ENCODE results near the gene SBF1.
"Not testable (repeated sequence)": the region's sequence is repeated elsewhere in the genome, so short reads cannot be mapped to it uniquely, and the experiment has no call there.

SBF1 gene, protein sequence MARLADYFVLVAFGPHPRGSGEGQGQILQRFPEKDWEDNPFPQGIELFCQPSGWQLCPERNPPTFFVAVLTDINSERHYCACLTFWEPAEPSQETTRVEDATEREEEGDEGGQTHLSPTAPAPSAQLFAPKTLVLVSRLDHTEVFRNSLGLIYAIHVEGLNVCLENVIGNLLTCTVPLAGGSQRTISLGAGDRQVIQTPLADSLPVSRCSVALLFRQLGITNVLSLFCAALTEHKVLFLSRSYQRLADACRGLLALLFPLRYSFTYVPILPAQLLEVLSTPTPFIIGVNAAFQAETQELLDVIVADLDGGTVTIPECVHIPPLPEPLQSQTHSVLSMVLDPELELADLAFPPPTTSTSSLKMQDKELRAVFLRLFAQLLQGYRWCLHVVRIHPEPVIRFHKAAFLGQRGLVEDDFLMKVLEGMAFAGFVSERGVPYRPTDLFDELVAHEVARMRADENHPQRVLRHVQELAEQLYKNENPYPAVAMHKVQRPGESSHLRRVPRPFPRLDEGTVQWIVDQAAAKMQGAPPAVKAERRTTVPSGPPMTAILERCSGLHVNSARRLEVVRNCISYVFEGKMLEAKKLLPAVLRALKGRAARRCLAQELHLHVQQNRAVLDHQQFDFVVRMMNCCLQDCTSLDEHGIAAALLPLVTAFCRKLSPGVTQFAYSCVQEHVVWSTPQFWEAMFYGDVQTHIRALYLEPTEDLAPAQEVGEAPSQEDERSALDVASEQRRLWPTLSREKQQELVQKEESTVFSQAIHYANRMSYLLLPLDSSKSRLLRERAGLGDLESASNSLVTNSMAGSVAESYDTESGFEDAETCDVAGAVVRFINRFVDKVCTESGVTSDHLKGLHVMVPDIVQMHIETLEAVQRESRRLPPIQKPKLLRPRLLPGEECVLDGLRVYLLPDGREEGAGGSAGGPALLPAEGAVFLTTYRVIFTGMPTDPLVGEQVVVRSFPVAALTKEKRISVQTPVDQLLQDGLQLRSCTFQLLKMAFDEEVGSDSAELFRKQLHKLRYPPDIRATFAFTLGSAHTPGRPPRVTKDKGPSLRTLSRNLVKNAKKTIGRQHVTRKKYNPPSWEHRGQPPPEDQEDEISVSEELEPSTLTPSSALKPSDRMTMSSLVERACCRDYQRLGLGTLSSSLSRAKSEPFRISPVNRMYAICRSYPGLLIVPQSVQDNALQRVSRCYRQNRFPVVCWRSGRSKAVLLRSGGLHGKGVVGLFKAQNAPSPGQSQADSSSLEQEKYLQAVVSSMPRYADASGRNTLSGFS (N-terminal part only)

GRCh38 chr22:50474710-50475651, at the start of gene SBF1:
SBF1 (minus strand) TSS chr22:50475035; CDS start chr22:50474840, 195 bp downstream.
- peak; percentile 80 for DNase-seq

DNA sequence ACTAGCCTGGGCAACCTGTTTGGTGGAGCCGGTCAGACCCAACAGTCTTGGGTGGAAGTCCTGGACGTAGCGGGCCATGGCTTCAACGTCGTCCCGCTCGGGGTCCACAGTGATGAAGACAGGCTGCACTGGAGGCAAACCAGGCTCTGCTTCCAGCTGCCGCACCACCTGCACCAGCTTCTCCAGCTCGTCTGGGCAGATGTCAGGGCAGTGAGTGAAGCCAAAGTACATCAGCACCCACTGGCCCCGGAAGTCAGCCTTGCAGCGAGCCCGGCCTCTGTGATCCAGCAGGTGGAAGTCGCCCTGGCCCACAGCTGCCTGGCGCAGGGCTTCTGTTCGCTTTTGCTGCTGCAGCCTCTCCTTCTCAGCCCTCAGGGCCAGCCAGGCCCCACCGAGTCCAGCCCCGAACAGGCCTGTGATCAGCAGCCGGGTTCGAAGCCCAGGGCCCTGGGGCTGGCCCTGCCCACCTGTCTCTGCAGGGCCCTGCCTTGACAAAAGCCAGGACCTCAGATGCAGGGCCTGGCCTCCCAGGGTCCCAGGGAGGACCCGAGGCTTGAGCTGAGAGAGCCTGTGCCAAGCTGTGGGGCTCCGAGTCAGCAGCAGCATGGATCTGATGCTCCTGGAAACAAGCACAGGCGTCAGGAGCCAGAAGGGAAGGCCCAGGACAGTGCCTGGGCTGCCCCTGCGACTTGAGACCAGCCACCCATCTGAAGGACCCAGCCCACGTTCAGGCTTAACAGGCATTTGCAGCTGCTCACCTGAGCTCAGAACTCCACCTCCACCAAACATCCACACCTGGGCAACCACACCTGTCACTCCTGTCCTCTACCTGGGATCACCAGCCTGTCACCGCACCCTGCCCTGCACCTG, 49.2 kb upstream of the SBF1 start:
- no peak for DNase-seq

DNA sequence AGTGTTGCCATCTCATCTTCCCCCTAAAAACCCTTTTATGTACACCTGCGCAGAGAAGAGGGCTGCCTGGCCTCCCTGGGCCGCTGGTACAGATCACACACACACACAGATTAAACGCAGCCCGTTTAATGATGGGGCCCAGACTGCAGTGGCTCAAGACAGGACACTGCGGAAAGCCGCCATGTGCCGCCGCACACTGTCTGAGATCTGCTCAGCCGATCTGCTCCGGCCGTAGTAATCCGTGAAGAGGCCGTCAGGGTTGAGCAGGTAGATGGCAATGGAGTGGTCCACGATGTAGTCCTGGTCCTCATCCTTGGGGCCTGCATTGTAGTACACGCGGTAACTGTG, 48.6 kb upstream of the SBF1 start:
- DNase-seq = no peak

DNA sequence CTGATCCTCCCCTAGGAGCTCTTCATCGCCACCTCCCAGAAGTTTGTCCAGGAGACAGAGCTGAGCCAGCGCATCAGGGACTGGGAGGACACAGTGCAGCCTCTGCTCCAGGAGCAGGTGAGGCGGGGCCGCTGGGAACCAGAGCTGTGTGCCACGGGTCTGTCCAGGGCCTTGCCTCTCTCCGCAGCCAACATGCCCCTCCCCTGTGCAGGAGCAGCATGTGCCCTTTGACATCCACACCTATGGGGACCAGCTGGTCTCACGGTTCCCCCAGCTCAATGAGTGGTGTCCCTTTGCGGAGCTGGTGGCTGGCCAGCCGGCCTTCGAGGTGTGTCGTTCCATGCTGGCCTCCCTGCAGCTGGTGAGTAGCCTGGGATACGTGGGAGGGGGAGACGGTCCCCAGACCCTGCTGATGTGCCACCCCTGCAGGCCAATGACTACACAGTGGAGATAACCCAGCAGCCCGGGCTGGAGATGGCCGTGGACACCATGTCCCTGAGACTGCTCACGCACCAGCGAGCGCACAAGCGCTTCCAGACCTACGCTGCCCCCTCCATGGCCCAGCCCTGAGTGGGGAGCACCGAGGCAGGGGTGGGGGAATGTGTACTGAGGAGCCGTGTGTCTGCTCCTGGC, 48.1 kb upstream of the SBF1 start:
- no peak for DNase-seq

- DNase-seq = no peak
These were observed 47.5 kb upstream of the SBF1 start for GRCh38 chr22:50522208-50522805.

GRCh38 chr22:50521710-50522109, 46.9 kb upstream of the SBF1 start:
- DNase-seq = no peak

DNA sequence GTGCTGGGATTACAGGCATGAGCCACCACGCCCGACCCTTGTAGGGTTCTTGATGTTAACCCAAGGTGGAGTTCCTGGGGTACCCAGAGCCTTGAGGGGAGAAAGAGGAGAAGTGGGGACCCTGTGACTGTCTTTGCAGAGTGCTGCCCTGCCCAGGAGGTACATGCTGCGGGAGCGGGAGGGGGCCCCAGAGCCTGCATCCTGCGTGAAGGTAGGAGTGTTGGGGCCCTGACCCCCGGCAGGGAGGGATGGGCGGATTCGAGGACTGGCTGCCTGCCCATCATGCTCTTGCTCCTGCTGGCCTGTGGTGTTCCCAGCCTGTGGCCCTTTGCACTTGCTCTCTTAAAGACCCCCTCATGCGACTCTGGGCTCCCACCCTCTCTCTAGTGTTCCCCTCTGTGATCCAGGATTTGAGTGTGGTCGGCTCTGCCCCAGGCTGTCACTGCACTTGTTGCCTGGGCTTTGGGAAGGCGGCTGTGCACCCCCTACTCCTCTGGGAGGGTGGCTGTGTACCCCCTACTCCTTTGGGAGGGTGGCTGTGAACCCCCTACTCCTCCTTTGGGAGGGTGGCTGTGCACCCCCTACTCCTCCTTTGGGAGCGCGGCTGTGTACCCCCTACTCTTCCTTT, 46.1 kb upstream of the SBF1 start:
- no peak for DNase-seq

DNA sequence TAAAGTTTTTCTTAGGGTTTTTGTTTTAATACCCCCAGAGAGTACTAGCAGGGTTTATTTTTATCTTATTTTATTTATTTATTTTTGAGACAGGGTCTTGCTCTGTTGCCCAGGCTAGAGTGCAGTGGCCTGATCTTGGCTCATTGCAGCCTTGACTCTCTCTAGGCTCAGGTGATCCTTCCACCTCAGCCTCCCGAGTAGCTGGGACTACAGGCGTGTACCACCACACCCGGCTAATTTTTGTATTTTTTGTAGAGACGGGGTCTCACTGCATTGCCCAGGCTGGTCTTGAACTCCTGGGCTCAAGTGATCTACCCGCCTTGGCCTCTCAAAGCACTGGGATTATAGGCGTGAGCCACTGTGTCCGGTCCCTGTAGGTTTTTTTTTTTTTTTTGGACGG, 45.3 kb upstream of the SBF1 start:
- not testable (repeated sequence) for DNase-seq

DNA sequence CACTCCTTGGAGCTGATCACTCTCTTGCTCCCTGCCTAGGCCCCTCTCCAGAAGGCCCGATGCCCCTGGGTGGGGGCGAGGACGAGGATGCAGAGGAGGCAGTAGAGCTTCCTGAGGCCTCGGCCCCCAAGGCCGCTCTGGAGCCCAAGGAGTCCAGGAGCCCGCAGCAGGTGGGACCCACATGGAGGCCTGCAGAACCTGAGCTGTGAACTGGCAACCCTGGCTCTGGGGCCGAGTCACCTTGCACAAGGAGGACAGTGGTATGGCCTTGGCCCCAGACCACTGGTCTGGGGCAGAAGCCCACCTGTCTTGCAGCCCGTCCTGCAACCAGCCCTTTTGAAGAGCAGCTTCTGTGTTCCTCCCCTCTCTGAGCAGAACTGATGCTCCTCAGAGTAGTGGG, 44.3 kb upstream of the SBF1 start:
- DNase-seq = no peak

DNA sequence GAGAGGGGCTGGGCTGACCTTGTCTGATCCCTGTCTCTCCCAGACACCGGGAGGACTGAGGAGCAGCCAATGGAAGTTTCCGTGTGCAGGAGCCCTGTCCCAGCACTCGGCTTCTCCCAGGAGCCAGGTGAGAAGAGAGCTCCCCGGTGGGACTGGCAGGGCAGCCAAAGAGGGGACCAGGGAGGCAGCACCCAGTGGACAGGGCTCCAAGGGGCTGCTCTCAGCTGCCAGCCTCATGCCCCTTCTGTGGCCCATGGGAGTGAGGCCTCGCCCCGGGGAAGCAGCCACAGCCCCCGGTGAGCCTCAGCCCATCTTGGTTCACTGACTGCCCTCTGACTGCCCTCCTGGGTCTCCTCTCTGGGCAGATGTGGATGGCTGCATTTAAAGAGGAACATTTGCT, 43.8 kb upstream of the SBF1 start:
- DNase-seq = no peak

- no peak for DNase-seq
These were observed 42.8 kb upstream of the SBF1 start for GRCh38 chr22:50517495-50518260.

DNA sequence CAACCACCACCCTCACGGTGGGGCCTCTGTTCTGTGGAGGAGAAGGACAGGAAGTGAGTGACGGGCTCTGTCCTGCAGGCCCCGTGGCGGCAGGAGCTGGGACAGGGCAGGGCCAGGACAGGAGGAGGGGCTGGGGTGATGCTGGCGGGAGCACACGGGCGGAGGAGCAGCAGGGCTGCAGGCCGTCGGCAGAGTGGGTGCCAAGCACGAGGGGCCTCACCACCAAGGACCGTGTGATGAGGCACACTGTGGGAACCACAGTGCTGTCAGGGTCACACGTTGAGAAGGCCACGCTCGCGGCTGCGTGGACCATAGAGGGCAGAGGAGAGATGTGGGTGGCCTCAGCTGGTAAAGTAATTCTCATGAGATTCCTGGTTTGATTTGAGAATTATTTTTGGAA, 42.1 kb upstream of the SBF1 start:
- no peak for DNase-seq

DNA sequence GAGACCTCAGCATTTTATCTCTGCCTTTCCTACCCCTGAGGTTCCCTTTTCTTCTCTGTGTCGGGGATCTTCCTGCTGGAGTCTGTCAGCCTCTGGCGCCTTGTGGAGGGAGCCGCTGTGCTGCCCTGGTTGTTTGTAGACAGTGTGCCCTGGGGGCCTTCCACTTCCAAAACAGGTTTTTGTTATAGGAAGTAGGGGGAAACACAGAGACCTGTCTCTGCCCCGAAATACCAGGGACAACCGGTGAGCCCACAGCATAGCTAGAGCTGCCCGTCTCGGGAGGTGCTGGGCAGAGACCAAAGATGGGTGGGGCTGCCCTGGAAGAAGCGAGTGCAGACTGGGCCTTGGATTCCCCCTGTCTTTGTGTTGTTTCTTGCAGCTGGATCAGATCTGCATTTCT, 41.2 kb upstream of the SBF1 start:
- DNase-seq = no peak

DNA sequence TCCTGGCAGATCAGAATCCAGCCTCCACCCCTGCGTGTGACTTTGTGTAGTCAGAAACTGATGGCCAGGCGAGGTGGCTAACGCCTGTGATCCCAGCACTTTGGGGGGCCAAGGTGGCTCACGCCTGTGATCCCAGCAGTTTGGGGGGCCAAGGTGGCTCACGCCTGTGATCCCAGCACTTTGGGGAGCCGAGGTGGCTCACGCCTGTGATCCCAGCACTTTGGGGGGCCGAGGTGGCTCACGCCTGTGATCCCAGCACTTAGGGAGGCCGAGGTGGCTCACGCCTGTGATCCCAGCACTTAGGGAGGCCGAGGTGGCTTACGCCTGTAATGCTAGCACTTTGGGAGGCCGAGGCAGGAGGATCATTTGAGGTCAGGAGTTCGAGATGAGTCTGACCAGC, 38.3 kb upstream of the SBF1 start:
- no peak for DNase-seq

DNA sequence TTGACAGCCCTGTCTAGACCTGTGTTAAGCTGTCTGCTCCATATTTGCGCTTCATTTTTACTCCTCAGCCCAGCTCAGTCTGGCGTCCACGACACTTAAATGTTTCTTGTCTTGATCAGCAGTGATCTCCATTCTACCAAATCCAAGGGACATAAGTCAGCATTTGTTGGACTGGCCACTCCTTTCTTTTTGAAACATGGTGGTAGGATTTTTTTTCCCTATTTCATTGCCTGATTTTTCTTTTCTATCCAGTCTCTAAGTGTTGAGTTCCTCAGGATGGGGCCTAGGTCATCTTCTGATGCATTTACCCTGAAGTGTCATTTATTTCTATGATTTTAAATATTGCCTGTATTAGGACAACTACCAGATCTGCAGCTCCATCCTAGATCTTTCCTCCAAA, 34.1 kb upstream of the SBF1 start:
- DNase-seq = no peak

- DNase-seq = peak; percentile 96
These were observed 33.4 kb upstream of the SBF1 start, which contains the start of gene NCAPH2 for GRCh38 chr22:50507991-50508884. NCAPH2 (plus strand) TSS chr22:50508224; CDS start chr22:50508338, 114 bp downstream.

DNA sequence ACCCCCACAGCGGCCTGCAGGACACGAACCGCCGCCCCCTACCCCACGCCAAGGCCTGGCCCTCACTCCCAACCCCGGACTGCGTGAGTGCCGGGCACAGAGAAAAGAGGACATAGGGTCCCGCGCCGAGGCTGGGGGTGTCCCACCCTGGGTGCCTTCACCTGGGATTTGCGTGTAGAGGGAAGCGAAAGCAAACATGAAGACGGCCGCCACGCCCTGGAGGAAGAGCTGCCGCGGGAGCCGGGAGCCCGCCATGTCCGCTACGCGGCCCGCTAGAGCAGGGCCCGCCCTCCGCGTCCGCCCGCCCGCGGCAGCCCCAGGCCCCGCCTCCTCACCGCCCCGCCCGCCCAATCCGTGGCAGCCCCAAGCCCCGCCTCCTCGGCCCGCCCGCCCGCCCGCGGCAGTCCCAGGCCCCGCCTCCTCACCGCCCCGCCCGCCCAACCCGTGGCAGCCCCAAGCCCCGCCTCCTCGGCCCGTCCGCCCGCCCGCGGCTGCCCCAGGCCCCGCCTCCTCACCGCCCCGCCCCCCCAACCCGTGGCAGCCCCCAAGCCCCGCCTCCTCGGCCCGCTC, 32.7 kb upstream of the SBF1 start, which contains the start of gene LMF2:
Gene LMF2 (minus strand): TSS at position 282 of the 570 bp plus-strand sequence. CDS start 27 bp downstream, at position 255.
- peak; percentile 87 for DNase-seq

Measured in CD4-positive, alpha-beta T cell treated with Interleukin-4 for 4 hours (primary cell).